DOHH2 (cell line): ENCODE data around the gene PAPOLB.

Source experiments
- CTCF ChIP-seq: fragments of 200-600 bp; sonication (generic); IDR thresholded peaks from one replicate; pipeline ENCODE4 v1.5.1; 2014; ENCODE audit warnings: antibody characterized with exemption, mild to moderate bottlenecking, low read depth, low read length; ENCODE audit not compliant: poor library complexity, severe bottlenecking
- EZH2phosphoT487 ChIP-seq: fragments of 200-600 bp; sonication (generic); IDR thresholded peaks from 2 replicates; pipeline ENCODE4 v1.6.1; 2017; ENCODE audit warnings: borderline replicate concordance, mild to moderate bottlenecking, antibody characterized with exemption, low read length, moderate library complexity, mixed read lengths

- no peak for TF ChIP-seq CTCF
- TF ChIP-seq EZH2phosphoT487, result no peak
These were observed 4.6 kb downstream of the PAPOLB start for GRCh38 chr7:4857189-4857588.
